Stimulated activated CD4-positive, alpha-beta T cell treated with anti-CD3 and anti-CD28 coated beads, Interleukin-12 subunit alpha, Interleukin-12 subunit beta, amount 100 ng/mL, for 48 hours (primary cell): ENCODE results near the gene CDC42BPB.

Experiments used
- DNase-seq, 3 donors: peaks; one replicate each; pipeline ENCODE4 v3.0.0-alpha.2; 2020; ENCODE audit warnings: low read depth in 2 of 3, low spot score in 1 of 3

CDC42BPB gene

GRCh38 chr14:102971314-102971713 lies 86.0 kb downstream of the CDC42BPB start:
- no peak for DNase-seq

- DNase-seq: no peak
Measured at GRCh38 chr14:102970496-102970895, 86.9 kb downstream of the CDC42BPB start.

GRCh38 chr14:102969901-102970300 lies 87.4 kb downstream of the CDC42BPB start:
- DNase-seq: no peak

- no peak for DNase-seq
Measured at GRCh38 chr14:102969060-102969791, 88.1 kb downstream of the CDC42BPB start.

- DNase-seq: no peak
Measured at GRCh38 chr14:102968306-102968705, 89.0 kb downstream of the CDC42BPB start.

GRCh38 chr14:102967506-102967795 lies 89.9 kb downstream of the CDC42BPB start:
- DNase-seq: no peak

- no peak for DNase-seq
Measured at GRCh38 chr14:102966681-102967505, 90.5 kb downstream of the CDC42BPB start.

- DNase-seq: no peak
Measured at GRCh38 chr14:102965971-102966655, 91.2 kb downstream of the CDC42BPB start.

- DNase-seq: no peak
Measured at GRCh38 chr14:102965282-102965681, 92.1 kb downstream of the CDC42BPB start.

GRCh38 chr14:102964152-102964730 lies 93.1 kb downstream of the CDC42BPB start:
- DNase-seq: no peak

GRCh38 chr14:102962111-102962627 lies 95.2 kb downstream of the CDC42BPB start:
- no peak for DNase-seq

GRCh38 chr14:102958461-102958860 lies 98.9 kb downstream of the CDC42BPB start:
- DNase-seq: no peak

- no peak for DNase-seq
Measured at GRCh38 chr14:102957222-102957621, 100.1 kb downstream of the CDC42BPB start.

GRCh38 chr14:102955636-102956408 lies 101.5 kb downstream of the CDC42BPB start:
- no peak for DNase-seq

- DNase-seq: no peak
Measured at GRCh38 chr14:102954081-102954789, 103.1 kb downstream of the CDC42BPB start.

- DNase-seq: no peak
Measured at GRCh38 chr14:102953100-102953499, 104.2 kb downstream of the CDC42BPB start.

- DNase-seq: no peak
Measured at GRCh38 chr14:102952276-102952675, 105.1 kb downstream of the CDC42BPB start.

GRCh38 chr14:102951799-102952198 lies 105.5 kb downstream of the CDC42BPB start:
- no peak for DNase-seq

- no peak for DNase-seq
Measured at GRCh38 chr14:102951034-102951433, 106.3 kb downstream of the CDC42BPB start.
